A549 (cell line): ENCODE results near the gene SLC35D3. TPM values are rescaled to one million over a fixed set of nuclear protein-coding genes. Genes with fewer than 3 reads are reported as not detected.

Experiments
- ATAC-seq, 2 experiments: fragments of 200-7000 bp in 1 of 2; fragments of >200 bp in 1 of 2; cut with Nextera tagmentation in 1 of 2; cut with Tn5 transposase in 1 of 2; 3 replicates each; pipeline versions ENCODE4 v1.8.0 to v1.9.1; 2018 to 2020; ENCODE audit warnings: mild to moderate bottlenecking in 1 of 2, moderate library complexity in 1 of 2
- CTCF ChIA-PET: fragments of 300-600 bp; sonication (Branson Sonifier 250); formaldehyde crosslinking; extraction: SDS; loops from one replicate; lab custom pipeline; 2021; ENCODE audit warnings: antibody characterized with exemption, inconsistent platforms; lab: Yijun Ruan, JAX
- POLR2A ChIA-PET: fragments of 350-600 bp; formaldehyde crosslinking; extraction: SDS; loops from one replicate; lab custom pipeline; 2021; ENCODE audit warnings: antibody characterized with exemption, inconsistent platforms; lab: Yijun Ruan, JAX
- DNase-seq, 2 experiments: peaks; one replicate each; pipeline versions ENCODE4 v3.0.0 to v3.0.0-alpha.2; 2011 to 2016; ENCODE audit warnings: low read depth in 1 of 2, low spot score in 1 of 2
- FAIRE-seq: peaks from 2 replicates; lab custom pipeline; 2011; peaks lifted over from hg19 to GRCh38; lab: Jason Lieb, UNC
- H3K27ac ChIP-seq, 2 experiments: fragments of >200 bp; sonication (Bioruptor Twin); formaldehyde crosslinking; 3 replicates each; pipeline ENCODE4 v1.5.1; 2016 to 2017
- H3K4me1 ChIP-seq: fragments of >200 bp; sonication (Bioruptor Twin); formaldehyde crosslinking; 3 replicates; pipeline ENCODE4 v1.6.1; 2016
- H3K4me2 ChIP-seq: fragments of >200 bp; sonication (Bioruptor Twin); formaldehyde crosslinking; 3 replicates; pipeline ENCODE4 v1.6.1; 2016
- H3K4me3 ChIP-seq: fragments of >200 bp; sonication (Bioruptor Twin); formaldehyde crosslinking; 3 replicates; pipeline ENCODE4 v1.5.1; 2016
- H3K9me3 ChIP-seq: fragments of >200 bp; sonication (Bioruptor Twin); formaldehyde crosslinking; 3 replicates; pipeline ENCODE4 v1.6.1; 2016
- BHLHE40 ChIP-seq: IDR thresholded peaks from 2 replicates; pipeline ENCODE4 v1.6.1; 2012; ENCODE audit warnings: low read depth, low read length, inconsistent platforms
- CBX2 ChIP-seq: fragments of 200-600 bp; sonication (generic); IDR thresholded peaks from 2 replicates; pipeline ENCODE4 v1.6.1; 2016; ENCODE audit warnings: low read depth, mild to moderate bottlenecking, borderline replicate concordance
- CHD2 ChIP-seq: fragments of 150-350 bp; IDR thresholded peaks from 2 replicates; pipeline ENCODE4 v1.6.1; 2014; ENCODE audit warnings: low read length; ENCODE audit not compliant: partially characterized antibody
- EHF ChIP-seq: fragments of 250-450 bp; sonication (Bioruptor Pico); IDR thresholded peaks from 2 replicates; pipeline ENCODE4 v1.5.0; 2020; ENCODE audit warnings: mild to moderate bottlenecking
- EP300 ChIP-seq, 2 experiments: fragments of >200 bp; sonication (Bioruptor Twin); formaldehyde crosslinking; IDR thresholded peaks; 2 replicates in 1 of 2; 3 replicates in 1 of 2; pipeline ENCODE4 v1.6.1; 2016 to 2017
- ESRRA ChIP-seq: fragments of 150-350 bp; IDR thresholded peaks from 2 replicates; pipeline ENCODE4 v1.6.1; 2014; ENCODE audit warnings: mild to moderate bottlenecking, low read length, borderline replicate concordance
- FOSL2 ChIP-seq, 2 experiments: fragments of 450-650 bp in 1 of 2; fragments of >200 bp in 1 of 2; sonication (Bioruptor Twin) in 1 of 2; formaldehyde crosslinking; IDR thresholded peaks; 2 replicates each; pipeline versions ENCODE4 v1.5.0 to v1.6.1; 2016 to 2020; ENCODE audit warnings: mild to moderate bottlenecking in 1 of 2, moderate library complexity in 1 of 2
- FOXS1 ChIP-seq: fragments of 250-450 bp; sonication (Bioruptor Pico); IDR thresholded peaks from 2 replicates; pipeline ENCODE4 v1.5.0; 2020; ENCODE audit warnings: mild to moderate bottlenecking, moderate library complexity
- GATA3 ChIP-seq: IDR thresholded peaks from 2 replicates; pipeline ENCODE4 v1.6.1; 2012; ENCODE audit warnings: borderline replicate concordance
- HOXA7 ChIP-seq: fragments of 250-450 bp; sonication (Bioruptor Pico); IDR thresholded peaks from 2 replicates; pipeline ENCODE4 v1.5.0; 2020; ENCODE audit warnings: mild to moderate bottlenecking, moderate library complexity
- JUNB ChIP-seq: fragments of >200 bp; sonication (Bioruptor Twin); formaldehyde crosslinking; IDR thresholded peaks from 2 replicates; pipeline ENCODE4 v1.6.1; 2016
- MAFK ChIP-seq: fragments of 450-650 bp; IDR thresholded peaks from 2 replicates; pipeline ENCODE4 v1.6.1; 2014; ENCODE audit not compliant: partially characterized antibody
- MAZ ChIP-seq: fragments of 150-350 bp; IDR thresholded peaks from 2 replicates; pipeline ENCODE4 v1.6.1; 2014; ENCODE audit warnings: antibody characterized with exemption, low read depth, low read length, borderline replicate concordance
- MYC ChIP-seq: IDR thresholded peaks from 2 replicates; pipeline ENCODE4 v1.6.1; 2012; ENCODE audit warnings: mild to moderate bottlenecking, inconsistent platforms, low read length, improper control_type of control experiment, borderline replicate concordance
- NPAS2 ChIP-seq: fragments of 250-450 bp; sonication (Bioruptor Pico); IDR thresholded peaks from 2 replicates; pipeline ENCODE4 v1.8.0; 2022; ENCODE audit warnings: mild to moderate bottlenecking, moderate library complexity, borderline replicate concordance
- PHF8 ChIP-seq: fragments of 200-600 bp; sonication (generic); IDR thresholded peaks from 2 replicates; pipeline ENCODE4 v1.6.1; 2016; ENCODE audit warnings: low read depth, mild to moderate bottlenecking, antibody characterized with exemption, moderate library complexity, borderline replicate concordance
- RARB ChIP-seq: fragments of 250-450 bp; sonication (Bioruptor Pico); IDR thresholded peaks from 2 replicates; pipeline ENCODE4 v1.8.0; 2021; ENCODE audit warnings: mild to moderate bottlenecking, moderate library complexity
- RNF2 ChIP-seq: fragments of 200-600 bp; sonication (generic); IDR thresholded peaks from 2 replicates; pipeline ENCODE4 v1.6.1; 2016; ENCODE audit warnings: low read depth, mild to moderate bottlenecking, antibody characterized with exemption, moderate library complexity, borderline replicate concordance
- ZFP36 ChIP-seq: fragments of 450-650 bp; IDR thresholded peaks from 2 replicates; pipeline ENCODE4 v1.6.1; 2014; ENCODE audit warnings: borderline replicate concordance; ENCODE audit not compliant: partially characterized antibody
- ZNF302 ChIP-seq: fragments of 250-450 bp; sonication (Bioruptor Pico); IDR thresholded peaks from 2 replicates; pipeline ENCODE4 v1.9.0; 2021; ENCODE audit warnings: inconsistent platforms, mild to moderate bottlenecking, moderate library complexity
- ZSCAN20 ChIP-seq: fragments of 250-450 bp; sonication (Bioruptor Pico); IDR thresholded peaks from 2 replicates; pipeline ENCODE4 v1.8.0; 2022; ENCODE audit warnings: mild to moderate bottlenecking, moderate library complexity
- WGBS: methylation state at CpG from one replicate; pipeline ENCODE4 v1.1.6; 2017; ENCODE audit errors: missing lambda C conversion rate; 5-methylcytosine and 5-hydroxymethylcytosine counted together
- polyA plus RNA-seq, 4 experiments: library from polyadenylated mRNA; depleted of rRNA in 3 of 4; stranded (reverse); fragments of >200 nt; fragmentation: RNase III in 1 of 4; extraction: RNeasy Plus Mini Kit Qiagen cat#74134 plus additional on column Dnase treatment in 1 of 4; gene quantifications; 2 replicates in 3 of 4; 3 replicates in 1 of 4; pipeline ENCODE4 v1.2.3, GENCODE V29; 2011 to 2017
- TF ChIP-seq, protein P1 (sequence below): IDR thresholded peaks from 2 replicates; pipeline ENCODE4 v1.6.1; 2012
- TF ChIP-seq, protein P2 (sequence below): fragments of 450-650 bp; IDR thresholded peaks from 2 replicates; pipeline ENCODE4 v1.6.1; 2014; ENCODE audit warnings: antibody characterized with exemption
- TF ChIP-seq, protein P3 (sequence below): IDR thresholded peaks from 2 replicates; pipeline ENCODE4 v1.6.1; 2012
- TF ChIP-seq, protein P4 (sequence below): fragments of 250-450 bp; sonication (Bioruptor Pico); IDR thresholded peaks from 2 replicates; pipeline ENCODE4 v1.5.0; 2020; ENCODE audit warnings: low read depth, mild to moderate bottlenecking, moderate library complexity

The SLC35D3 gene
- polyA plus RNA-seq, 2 of the 4 experiments (the other 2 are of a cell fraction), result not detected

DNA sequence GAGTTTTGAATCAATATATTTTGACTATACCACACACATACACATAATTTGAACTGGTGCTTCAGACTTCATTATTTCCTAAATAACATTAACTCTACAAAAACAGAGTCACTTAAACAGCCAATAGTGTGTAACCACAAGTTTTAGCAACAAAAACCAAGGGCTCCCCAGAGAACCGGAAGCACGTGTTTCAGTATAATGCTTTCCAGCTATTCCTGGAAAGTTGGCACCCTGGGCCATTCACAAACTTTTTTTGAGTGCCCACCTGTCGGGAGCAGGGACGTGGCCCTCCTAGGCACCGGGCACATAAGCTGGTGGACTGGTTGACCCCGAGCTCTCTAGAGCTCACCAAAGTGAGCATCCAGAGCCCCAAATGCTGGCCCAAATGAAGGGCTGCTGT, 1.9 kb upstream of the SLC35D3 start (continued):
- TF ChIP-seq, protein P1, sequence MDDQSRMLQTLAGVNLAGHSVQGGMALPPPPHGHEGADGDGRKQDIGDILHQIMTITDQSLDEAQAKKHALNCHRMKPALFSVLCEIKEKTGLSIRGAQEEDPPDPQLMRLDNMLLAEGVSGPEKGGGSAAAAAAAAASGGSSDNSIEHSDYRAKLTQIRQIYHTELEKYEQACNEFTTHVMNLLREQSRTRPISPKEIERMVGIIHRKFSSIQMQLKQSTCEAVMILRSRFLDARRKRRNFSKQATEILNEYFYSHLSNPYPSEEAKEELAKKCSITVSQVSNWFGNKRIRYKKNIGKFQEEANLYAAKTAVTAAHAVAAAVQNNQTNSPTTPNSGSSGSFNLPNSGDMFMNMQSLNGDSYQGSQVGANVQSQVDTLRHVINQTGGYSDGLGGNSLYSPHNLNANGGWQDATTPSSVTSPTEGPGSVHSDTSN, result no peak
- TF ChIP-seq FOSL2 (IDR thresholded peaks at IDR 0.05) (no peak), FOSL2 (CRISPR knock-in tag; IDR thresholded peaks at IDR 0.05) (no peak), MYC (no peak), GATA3 (no peak), PHF8 (no peak), ZFP36 (no peak), BHLHE40 (no peak), ZNF302 (no peak)
- TF ChIP-seq, protein P2, sequence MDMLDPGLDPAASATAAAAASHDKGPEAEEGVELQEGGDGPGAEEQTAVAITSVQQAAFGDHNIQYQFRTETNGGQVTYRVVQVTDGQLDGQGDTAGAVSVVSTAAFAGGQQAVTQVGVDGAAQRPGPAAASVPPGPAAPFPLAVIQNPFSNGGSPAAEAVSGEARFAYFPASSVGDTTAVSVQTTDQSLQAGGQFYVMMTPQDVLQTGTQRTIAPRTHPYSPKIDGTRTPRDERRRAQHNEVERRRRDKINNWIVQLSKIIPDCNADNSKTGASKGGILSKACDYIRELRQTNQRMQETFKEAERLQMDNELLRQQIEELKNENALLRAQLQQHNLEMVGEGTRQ, result no peak
- TF ChIP-seq, protein P3, sequence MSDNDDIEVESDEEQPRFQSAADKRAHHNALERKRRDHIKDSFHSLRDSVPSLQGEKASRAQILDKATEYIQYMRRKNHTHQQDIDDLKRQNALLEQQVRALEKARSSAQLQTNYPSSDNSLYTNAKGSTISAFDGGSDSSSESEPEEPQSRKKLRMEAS, result no peak
- TF ChIP-seq, protein P4, sequence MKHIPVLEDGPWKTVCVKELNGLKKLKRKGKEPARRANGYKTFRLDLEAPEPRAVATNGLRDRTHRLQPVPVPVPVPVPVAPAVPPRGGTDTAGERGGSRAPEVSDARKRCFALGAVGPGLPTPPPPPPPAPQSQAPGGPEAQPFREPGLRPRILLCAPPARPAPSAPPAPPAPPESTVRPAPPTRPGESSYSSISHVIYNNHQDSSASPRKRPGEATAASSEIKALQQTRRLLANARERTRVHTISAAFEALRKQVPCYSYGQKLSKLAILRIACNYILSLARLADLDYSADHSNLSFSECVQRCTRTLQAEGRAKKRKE (CRISPR knock-in tag), result no peak
- TF ChIP-seq, all 56 proteins: peak for 0

DNA sequence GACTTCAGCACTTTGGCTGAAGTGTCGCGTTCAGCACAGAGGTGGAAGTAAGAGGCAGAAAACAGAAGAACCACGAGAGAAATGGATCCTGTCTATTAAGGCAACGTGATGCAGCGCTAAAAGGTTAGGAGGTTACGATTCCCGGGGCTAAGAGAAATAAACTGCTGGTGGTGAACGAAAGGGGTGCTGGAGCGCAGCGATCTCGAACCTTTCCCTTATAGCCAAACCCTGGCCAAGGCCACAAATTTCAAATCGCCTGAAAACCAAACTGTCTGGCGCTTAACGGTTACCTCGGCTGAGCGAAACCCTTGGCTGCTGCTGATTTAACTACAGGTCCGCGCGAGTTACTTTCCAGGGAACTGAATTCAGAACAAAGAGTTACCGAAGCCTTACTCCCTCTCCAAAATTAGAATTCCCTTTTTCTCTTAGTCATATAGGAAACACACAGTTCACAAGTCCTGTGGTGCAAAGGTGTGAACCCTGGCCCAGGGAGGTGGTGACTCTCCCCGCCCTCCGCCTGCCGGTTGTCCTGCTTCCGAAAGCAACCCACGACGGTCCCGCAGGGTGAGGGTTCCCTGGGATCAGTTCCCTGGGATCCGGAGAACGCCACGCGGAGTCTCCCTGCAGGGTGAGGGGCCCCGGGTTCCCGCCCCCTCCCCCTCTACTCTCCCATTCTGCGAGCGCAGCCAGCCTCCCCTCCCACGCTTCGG, 1.3 kb upstream of the SLC35D3 start:
- TF ChIP-seq HOXA7 (CRISPR knock-in tag), result no peak
- TF ChIP-seq RARB (CRISPR knock-in tag), result no peak
- TF ChIP-seq, protein P3, result no peak
- TF ChIP-seq RNF2, result no peak
- no peak for TF ChIP-seq ZFP36
- TF ChIP-seq FOXS1 (CRISPR knock-in tag), result no peak
- no peak for TF ChIP-seq ESRRA
- no peak for TF ChIP-seq MAFK
- TF ChIP-seq, protein P4 (CRISPR knock-in tag), result no peak
- TF ChIP-seq CHD2, result no peak
- TF ChIP-seq EP300 (IDR thresholded peaks at IDR 0.05), result no peak
- no peak for TF ChIP-seq NPAS2 (CRISPR knock-in tag)
- TF ChIP-seq MAZ, result no peak
- no peak for TF ChIP-seq CBX2
- no peak for TF ChIP-seq JUNB
- TF ChIP-seq ZSCAN20 (CRISPR knock-in tag), result no peak
- no peak for TF ChIP-seq EHF (CRISPR knock-in tag)
- peak in 1 of 2 experiments; percentile 12 for DNase-seq
- Histone ChIP-seq H3K9me3 (no peaks in the 10 kb centered on the region), H3K4me3 (peak overlapping the region; percentile 57), H3K4me2 (peak overlapping the region; percentile 96), H3K27ac (peak overlapping the region; percentile 62 to 84; a peak in 5 of 6 replicates), H3K4me1 (no peaks in the 10 kb centered on the region)
- peak in 1 of 2 experiments; percentile 18; a peak in 3 of 6 replicates for ATAC-seq
- ChIA-PET POLR2A (no interaction called here), CTCF (interaction anchor here (0.6 to 1.9 kb wide), 7 partner anchors 10 to 277 kb away, joined by 3 to 6 read pairs (median 3); partner anchors contain the start of gene MAP3K5)
- 64% methylated on average over 27 of the region's 37 CpGs for WGBS
- FAIRE-seq, result no peak
